HUDEP-2 (cell line): ENCODE results near the gene CHST12.

Experiments
- DNase-seq, 76 experiments: peaks; one replicate each; lab custom pipeline; 2025; ENCODE audit not compliant: unreplicated experiment in 76 of 76; lab: John Stamatoyannopoulos, UW

CHST12 gene

DNA sequence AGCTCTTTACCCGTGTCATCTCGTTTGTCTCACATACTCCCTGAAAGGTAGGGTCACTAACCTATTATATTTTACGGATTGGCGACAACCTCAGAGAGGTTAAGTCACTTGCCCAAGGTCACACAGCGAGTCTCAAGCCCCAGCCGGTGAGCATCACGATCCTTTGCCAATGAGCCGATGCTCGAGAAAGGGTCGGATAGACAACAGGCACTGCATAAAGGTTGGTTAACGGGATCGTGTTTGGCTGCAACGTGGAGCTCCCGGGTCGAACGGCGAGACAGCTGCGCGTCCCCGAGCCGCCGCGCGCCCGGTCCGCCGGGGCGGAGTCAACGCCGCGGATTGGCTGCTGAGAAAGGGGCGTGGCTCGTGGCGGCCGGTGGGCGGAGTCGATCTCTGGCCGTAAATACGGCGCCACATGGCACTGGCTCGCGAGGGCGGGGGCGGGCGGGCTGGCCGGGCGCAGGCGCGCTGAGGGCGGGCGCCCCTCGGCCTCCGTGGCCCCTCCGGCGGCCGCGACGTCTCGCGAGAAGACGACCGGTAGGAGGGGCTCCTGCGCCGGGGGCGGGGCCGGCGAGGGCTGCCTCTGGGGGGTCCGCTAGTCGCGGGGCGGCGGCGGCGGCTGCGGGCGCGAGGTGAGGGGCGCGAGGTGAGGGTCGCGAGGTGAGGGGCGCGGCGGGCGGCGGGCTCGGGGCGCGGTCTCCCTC is at the start of gene CHST12:
Gene CHST12 (plus strand): TSS at position 598 of the 704 bp plus-strand sequence. CDS start 29,029 bp downstream, outside the sequence.
- peak; percentile 23 to 99 (median 92) for DNase-seq

DNA sequence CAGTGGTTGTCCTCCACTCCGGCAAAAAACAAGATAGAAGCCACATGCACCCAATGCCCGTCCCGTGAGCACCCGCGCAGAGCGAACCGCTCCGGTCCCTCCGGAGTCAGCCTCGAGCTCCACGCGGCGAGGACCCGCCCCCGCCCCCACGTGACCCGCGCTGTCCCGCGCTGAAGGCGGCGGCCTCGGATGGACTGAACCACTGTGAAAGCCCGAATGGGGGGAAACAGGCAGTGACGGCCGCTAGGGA is 49.5 kb upstream of the CHST12 start:
- peak in 72 of 76 experiments; percentile 29 to 99 (median 85) for DNase-seq

DNA sequence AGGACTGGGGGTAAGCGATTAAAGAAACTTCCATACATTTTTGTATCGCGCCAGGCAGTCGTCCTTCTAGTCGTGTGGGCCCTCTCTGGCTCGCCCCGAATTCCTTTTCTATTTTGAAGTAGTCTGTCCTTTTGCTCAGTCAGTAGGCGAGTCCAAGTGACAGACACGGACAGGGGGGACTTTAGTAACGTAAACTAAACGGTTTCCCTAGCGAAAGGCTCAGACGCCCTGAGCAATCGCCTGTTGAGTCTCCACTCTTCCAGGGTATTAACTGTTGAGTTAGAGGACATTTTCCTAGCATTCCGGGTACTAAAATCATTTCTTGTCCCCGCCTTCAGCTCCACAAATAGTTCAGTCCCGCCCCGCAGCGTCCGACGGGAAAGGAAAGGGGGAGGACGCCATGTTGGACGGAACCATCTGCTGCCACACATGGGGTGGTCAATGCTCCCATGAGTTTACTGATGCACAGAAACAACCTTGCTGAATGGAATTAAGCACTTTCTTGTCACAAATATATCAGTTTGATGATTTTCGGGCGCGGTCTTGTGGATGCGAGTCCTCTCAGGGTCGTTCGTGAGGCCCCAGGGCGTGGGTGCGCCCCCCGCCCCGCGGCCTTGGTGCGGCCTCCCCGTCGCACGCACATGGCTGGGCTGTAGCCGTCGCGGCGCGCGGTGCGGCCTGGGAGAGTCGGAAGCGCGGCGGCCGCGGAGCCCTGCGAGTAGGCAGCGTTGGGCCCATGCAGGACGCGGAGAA is 49.0 kb upstream of the CHST12 start, which contains the start of gene EIF3B:
Gene EIF3B (plus strand): TSS at position 642 of the 753 bp plus-strand sequence. CDS start 95 bp downstream, at position 737.
- DNase-seq: peak in 74 of 76 experiments; percentile 26 to 99 (median 80)

DNA sequence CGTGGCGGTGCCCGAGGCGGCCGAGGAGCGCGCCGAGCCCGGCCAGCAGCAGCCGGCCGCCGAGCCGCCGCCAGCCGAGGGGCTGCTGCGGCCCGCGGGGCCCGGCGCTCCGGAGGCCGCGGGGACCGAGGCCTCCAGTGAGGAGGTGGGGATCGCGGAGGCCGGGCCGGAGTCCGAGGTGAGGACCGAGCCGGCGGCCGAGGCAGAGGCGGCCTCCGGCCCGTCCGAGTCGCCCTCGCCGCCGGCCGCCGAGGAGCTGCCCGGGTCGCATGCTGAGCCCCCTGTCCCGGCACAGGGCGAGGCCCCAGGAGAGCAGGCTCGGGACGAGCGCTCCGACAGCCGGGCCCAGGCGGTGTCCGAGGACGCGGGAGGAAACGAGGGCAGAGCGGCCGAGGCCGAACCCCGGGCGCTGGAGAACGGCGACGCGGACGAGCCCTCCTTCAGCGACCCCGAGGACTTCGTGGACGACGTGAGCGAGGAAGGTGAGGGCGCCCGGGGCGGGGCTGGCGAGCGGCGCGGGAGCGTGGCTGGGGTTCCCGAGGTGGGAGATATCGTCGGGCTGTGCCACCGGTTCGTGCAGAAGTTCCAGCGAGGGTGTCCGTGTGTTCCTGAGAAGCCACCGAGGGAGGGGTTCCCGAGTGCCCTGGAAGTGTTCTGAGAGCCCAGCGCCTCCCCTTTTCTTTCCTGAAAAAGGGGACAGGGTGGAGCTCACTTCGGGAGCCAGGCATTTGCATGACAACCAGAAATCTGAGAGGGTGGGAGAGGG is 48.3 kb upstream of the CHST12 start:
- DNase-seq: peak in 7 of 76 experiments; percentile 2 to 33 (median 24)

DNA sequence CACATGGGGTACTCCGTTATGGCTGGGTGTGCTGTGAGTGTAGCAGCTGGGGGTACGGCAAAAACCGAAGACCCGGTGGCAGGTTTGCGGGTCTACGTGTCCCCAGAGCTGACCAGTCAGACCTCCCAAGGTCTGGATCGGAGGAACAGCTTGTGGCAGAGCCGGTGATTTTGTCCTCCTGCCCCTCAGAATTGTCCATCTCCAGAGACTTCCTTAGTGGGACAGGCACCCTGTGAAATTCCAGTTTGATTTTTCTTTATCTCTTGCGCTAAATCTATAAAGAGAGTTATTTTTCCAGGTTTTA is 47.8 kb upstream of the CHST12 start:
- no peak for DNase-seq

DNA sequence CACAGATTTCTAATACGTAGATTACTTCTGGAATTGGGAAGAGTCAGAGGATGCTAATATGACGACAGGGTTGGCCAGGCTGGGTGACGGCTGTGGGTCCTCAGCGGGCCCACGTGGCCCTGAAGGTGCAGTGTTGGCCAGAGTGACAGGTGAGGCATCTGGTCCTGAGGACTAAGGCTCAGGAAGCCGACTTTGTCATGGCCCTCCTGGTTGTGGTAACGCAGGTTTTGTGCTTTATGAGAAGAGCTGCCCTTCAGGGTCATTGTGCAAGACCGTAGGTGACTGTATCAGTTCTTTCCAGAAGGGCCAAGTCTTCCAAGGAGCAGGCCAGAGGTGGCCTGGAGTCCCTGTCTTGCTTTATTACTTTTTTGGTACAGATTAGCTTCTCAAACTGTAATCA is 46.2 kb upstream of the CHST12 start:
- DNase-seq: no peak

DNA sequence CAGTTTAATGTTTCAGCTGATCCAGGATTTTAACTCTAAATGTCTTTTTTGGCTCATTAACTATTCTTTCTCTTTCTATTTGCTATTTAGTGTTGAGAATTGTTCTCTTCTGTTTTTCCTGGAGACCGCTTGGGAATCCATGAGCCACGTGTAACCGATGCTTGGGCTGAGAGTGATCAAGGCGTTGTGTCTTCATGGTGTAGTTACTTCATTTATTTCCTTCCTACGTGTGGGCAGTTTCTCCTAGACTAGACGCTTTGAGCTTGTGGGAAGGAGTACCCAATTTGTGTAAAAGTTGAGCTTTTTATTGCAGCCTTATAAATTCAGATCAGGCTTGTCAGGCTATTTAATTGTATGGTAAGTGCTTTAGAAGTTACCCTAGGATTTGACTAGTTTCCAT is 45.8 kb upstream of the CHST12 start:
- DNase-seq: no peak

DNA sequence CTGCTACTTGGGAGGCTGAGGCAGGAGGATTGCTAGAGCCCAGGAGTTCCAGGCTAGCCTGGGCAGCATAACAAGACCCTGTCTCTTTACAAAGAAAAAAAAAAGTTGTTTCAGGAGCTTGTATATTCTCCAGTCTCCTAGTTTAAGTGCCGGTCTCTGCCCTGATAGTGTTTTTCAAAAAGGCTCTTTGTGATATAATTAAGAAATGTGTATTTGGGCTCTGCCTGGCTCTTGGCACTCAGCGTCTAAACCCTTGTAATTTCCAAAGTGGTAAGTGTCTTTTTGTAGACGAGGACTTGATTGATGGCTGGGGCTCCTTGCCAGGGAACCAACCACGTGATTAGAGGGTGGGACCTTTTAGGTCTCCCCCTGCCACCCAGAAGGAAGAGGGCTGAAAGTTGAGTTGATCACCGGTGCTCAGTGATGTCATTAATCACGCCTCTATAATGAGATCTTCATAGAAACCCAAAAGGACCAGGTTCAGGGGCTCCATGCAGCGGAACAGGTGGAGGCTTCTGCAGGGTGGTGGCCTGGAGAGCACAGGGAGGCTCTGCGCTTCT is 44.4 kb upstream of the CHST12 start:
- DNase-seq: peak in 23 of 76 experiments; percentile 5 to 54 (median 32)

DNA sequence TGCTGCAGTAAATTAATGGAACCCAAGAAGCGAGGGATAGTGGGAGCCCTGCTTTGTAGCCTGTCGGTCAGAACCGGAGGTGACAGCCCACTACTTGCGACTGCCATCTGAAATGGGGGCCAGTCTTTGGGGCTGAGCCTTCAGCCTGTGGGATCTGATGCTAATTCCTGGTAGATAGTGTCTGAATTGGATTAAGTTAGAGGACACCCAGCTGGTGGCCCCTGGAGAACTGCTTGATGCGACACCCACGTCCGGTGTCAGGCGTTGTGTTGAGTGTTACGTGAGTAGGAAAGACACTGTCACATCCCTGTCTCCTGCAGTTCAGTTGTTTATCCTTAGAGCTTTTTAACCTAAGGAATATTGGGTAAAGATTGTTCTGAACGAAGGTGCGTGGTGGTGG is 43.8 kb upstream of the CHST12 start:
- DNase-seq: no peak

DNA sequence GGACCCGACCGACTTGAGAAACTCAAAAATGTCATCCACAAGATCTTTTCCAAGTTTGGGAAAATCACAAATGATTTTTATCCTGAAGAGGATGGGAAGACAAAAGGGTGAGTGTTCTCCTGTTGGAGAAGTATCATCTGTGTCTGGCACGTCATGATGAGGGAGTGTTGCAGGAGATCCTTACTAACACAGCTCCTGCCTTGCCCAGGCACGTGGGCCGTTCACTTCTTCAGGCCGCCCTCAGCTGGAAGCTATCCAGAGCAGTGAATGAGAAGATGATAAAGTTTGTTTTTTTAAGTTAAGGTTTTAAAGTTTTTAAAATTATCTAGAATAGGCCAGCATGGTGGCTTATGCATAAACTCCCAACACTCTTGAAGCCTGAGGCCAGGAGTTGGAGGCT is 42.6 kb upstream of the CHST12 start:
- peak in 7 of 76 experiments; percentile 7 to 41 (median 26) for DNase-seq

DNA sequence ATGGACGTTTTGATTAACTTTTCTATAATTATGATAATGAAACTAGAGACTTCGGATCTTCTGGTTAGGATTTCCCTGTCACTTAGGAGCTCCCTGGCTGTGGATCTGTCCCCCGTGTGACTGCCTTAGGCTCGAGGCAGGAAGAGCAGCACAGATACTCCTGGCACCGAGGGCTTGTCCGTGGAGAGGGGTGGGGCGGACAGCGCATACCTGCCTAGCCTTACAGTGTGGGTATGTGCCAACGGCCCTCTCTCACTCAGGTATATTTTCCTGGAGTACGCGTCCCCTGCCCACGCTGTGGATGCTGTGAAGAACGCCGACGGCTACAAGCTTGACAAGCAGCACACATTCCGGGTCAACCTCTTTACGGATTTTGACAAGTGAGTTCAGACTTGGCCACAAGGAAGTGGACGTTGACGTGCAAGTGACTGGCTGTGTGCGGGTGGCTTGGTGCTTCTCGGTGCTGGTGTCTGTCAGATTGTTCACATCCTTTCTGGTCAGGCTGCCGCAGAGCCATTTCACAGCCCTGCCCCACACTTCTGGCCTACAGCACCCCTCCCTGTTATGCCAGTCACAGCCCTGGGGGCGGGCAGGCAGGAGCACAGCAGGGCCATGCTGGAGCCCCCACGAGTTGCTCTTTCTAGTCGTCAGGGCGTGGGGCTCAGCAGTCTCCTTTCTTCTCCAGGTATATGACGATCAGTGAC is 40.9 kb upstream of the CHST12 start:
- no peak for DNase-seq

DNA sequence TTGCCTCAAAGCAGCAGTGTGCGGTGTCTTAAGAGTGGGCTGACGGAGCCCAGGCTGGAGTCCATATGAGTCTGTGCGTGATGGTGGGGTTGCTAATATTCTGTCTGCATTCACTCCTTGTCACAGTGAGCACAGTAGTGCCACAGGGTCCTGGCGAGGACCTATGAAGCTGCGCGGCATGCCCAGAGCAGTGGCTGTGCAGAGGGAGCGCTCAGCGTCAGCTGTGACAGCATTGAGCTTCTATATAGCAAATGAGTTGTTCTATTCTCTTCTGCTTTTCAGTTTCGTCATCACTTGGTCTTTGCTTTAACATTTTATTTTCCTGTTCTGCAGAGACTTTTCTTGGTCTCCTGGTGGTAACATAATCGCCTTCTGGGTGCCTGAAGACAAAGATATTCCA is 34.3 kb upstream of the CHST12 start:
- no peak for DNase-seq

DNA sequence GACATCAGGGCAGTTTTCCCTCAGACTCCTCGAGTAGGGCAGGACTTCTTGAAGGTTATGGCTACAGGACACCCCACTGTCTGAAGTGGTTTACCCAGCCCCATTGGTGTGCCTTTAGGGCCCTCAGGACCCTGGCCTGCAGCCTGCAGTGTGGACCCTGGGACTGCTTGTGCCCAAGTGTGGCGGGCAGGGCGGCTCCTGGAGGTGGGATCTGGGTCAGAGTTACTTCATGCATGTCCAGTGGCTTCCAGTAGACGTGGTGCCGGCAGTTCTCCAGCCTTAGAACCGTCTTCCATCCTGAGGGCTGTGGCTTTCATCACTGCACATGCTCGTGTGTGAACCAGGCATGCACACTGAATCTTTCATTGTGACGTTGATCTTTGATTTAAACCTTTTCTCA is 32.1 kb upstream of the CHST12 start:
- no peak for DNase-seq

DNA sequence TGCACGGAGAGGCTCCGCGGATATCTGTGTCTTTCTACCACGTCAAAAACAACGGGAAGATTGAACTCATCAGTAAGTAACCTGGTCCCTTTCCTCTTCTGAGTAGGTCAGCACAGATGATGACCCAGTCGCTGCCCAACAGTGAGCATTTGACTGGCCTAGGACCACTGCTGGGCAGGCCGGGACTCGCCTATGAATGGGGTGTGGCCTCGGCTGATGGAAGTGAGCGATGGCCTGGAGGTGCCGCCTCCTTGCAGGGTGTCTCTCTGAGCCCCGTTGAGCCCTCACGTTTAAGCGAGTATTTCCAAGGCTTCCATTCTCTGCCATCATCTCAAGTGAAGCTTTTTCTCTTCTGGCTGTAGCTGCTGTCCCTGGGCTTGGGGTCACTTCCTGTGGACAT is 30.7 kb upstream of the CHST12 start:
- no peak for DNase-seq

DNA sequence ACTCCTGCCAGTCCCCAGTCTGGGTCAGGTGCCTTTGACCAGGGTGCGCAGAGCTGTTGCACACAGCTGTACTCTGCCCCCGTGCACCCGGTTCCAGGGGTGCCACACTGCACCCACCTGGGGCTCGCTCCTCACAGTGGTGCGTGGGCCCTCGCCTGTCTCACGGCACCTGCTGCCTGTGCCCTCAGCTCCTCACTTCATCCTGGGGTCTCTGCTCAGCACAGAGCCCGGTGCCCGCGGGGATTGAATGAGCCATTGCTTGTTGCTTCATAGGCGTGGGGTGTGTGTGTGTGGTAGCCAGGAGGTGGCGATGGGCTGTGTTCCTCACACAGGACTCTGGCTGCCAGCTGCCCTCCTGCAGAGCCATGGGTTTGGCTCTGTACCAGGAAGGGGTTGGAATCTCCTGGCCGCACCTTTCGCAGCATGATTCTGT is 30.3 kb upstream of the CHST12 start:
- DNase-seq: no peak

DNA sequence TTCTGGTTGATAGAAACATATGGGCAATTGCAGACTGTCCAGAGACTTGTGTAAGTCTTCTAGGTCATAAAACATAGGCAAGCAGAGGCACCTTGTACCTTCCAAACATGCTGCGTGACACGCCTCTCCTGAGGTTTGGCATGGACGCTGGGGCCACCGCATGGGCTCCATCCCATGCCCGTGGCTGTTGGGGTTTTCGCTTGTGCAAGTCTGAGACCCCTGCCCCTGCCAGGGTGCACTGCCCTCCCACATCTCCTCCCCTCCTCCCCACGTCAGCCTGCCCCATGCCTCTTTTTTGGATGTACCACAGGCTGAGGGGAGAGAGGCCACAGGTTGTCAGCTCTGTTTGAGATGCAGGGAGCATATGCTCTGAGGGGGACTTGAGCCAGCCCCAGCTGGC is 29.8 kb upstream of the CHST12 start:
- DNase-seq: no peak

DNA sequence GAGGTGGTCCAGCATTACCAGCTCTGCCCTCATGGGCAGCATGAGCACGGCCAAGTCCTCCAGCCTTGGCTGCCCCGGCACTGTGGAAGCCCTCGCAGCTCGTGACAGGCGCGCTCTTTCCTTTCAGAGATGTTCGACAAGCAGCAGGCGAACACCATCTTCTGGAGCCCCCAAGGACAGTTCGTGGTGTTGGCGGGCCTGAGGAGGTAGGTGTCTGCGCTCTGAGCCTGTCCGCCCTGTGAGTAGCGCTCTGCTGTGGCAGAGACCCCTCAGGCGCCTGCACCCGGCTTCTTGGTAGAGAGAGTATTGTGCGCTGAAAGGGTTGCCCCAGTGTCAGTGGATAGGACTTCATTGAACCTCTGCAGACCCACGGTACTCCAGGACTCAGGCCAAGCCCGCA is 29.0 kb upstream of the CHST12 start:
- DNase-seq: no peak

DNA sequence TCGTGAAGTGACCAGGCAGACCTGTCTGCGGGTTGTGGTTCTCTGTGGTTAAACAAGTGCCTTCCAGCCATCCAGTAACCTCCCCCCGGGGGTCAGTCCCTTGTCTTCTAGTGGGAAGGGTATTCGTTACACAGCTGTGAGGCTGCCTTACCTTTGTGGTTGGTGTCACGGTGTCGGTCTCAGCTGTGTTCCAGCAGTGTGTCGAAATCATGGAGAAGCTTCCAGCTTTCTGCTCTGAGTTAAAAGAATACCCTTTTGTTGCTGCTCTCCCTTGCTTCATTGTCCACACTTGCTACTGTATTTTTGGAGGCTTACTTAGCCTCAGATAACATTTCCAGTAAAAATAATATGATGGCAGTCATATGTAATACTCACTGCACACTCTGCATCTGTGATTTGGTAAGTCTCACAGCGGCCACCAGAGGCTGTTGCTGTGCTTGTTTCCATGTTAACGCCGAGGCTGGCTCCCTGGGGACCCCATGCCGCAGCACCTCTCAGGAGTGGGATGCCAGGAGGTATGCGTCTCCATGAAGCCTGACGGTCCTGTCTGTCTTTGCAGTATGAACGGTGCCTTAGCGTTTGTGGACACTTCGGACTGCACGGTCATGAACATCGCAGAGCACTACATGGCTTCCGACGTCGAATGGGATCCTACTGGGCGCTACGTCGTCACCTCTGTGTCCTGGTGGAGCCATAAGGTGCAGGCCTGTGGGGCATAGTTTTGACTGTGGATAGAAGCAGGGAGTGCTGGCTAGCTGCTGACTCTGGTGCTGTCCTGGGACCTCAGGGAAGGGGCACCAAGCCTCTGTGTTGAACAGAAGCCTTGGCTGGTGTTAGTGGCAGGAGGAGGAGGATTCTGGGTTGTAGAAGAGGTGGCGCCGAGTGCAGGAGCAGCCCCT is 28.3 kb upstream of the CHST12 start:
- DNase-seq: no peak

DNA sequence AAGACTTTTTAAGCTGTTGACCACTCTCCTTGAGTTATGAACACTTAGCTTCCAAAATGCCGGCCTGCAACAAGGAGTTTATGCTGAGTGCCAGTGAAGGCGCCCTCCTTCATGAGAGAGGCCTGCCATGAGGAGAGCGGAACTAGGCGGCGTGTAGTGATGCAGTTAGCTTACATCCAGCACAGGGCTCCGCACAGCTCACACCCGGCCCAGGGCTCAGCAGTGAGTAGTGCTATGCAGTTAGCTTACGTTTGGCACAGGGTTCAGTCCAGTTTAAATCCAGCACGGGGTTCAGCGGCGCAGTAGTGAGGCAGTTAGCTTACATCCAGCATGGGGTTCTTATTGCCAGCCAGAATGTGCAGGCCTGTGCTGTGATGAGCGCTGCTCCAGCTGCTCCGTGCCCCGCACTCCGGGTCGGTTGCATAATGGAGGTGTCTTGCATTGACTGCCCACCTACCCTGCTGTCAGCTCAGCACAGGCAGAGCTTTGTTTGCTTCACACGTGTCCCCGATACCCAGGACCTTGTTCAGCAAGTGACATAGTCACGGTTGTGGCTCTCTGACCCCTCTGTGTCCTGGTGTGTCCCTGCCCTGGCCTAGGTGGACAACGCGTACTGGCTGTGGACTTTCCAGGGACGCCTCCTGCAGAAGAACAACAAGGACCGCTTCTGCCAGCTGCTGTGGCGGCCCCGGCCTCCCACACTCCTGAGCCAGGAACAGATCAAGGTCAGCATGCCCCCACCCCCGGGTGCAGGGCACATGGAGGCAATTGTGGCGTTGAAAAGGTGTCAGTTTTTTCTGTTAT is 26.9 kb upstream of the CHST12 start:
- DNase-seq: no peak
